Keratinocyte (primary cell): Measurements from ENCODE around the gene GRK5. TPM values are rescaled to one million over a fixed set of nuclear protein-coding genes. Genes with fewer than 3 reads are reported as not detected.

Experiments
- DNase-seq: peaks from one replicate; pipeline ENCODE4 v3.0.0-alpha.2; 2011; ENCODE audit warnings: low read depth, missing footprints, low spot score
- FAIRE-seq: peaks from 2 replicates; lab custom pipeline; 2011; peaks lifted over from hg19 to GRCh38; lab: Jason Lieb, UNC
- H2AFZ ChIP-seq: 2 replicates; pipeline ENCODE4 v1.6.0; 2012; ENCODE audit warnings: low read length, control low read depth, inconsistent platforms; ENCODE audit not compliant: control insufficient read depth
- H3K27ac ChIP-seq: 2 replicates; pipeline ENCODE4 v1.5.1; 2011; ENCODE audit warnings: low read length; ENCODE audit not compliant: control insufficient read depth, insufficient read depth
- H3K27me3 ChIP-seq: 3 replicates; pipeline ENCODE4 v1.6.0; 2011; ENCODE audit warnings: low read length; ENCODE audit not compliant: control insufficient read depth, insufficient read depth; ENCODE audit errors: extremely low read depth
- H3K36me3 ChIP-seq, 2 experiments: 2 replicates in 1 of 2; 3 replicates in 1 of 2; pipeline ENCODE4 v1.5.1; 2011; ENCODE audit warnings: low read length in 2 of 2, mild to moderate bottlenecking in 1 of 2; ENCODE audit not compliant: control insufficient read depth in 2 of 2, insufficient read depth in 2 of 2; ENCODE audit errors: extremely low read depth in 1 of 2
- H3K4me1 ChIP-seq: 3 replicates; pipeline ENCODE4 v1.5.1; 2011; ENCODE audit warnings: low read length; ENCODE audit not compliant: control insufficient read depth, insufficient read depth; ENCODE audit errors: extremely low read depth
- H3K4me2 ChIP-seq: 3 replicates; pipeline ENCODE4 v1.6.0; 2011; ENCODE audit warnings: low read depth, low read length; ENCODE audit not compliant: control insufficient read depth, insufficient read depth; ENCODE audit errors: extremely low read depth
- H3K4me3 ChIP-seq, 3 experiments: fragments of 200-600 bp in 1 of 3; sonication (generic) in 1 of 3; 2 replicates in 2 of 3; 3 replicates in 1 of 3; pipeline ENCODE4 v1.5.1; 2011 to 2016; ENCODE audit warnings: low read length in 3 of 3, mild to moderate bottlenecking in 3 of 3, control low read depth in 2 of 3, inconsistent platforms in 1 of 3, low read depth in 1 of 3, mixed read lengths in 1 of 3, mixed run types in 1 of 3, moderate library complexity in 1 of 3; ENCODE audit not compliant: control insufficient read depth in 2 of 3, insufficient read depth in 2 of 3; ENCODE audit errors: extremely low read depth in 1 of 3
- H3K79me2 ChIP-seq: 2 replicates; pipeline ENCODE4 v1.6.0; 2012; ENCODE audit warnings: low read length; ENCODE audit not compliant: control insufficient read depth, insufficient read depth
- H3K9ac ChIP-seq: 3 replicates; pipeline ENCODE4 v1.6.0; 2011; ENCODE audit warnings: low read length; ENCODE audit not compliant: control insufficient read depth, insufficient read depth; ENCODE audit errors: extremely low read depth
- H3K9me1 ChIP-seq: 3 replicates; pipeline ENCODE4 v1.6.0; 2011; ENCODE audit warnings: low read length; ENCODE audit not compliant: control insufficient read depth, insufficient read depth; ENCODE audit errors: extremely low read depth
- H3K9me3 ChIP-seq: 2 replicates; pipeline ENCODE4 v1.5.1; 2012; ENCODE audit warnings: low read depth, low read length; ENCODE audit not compliant: control insufficient read depth
- H4K20me1 ChIP-seq: 3 replicates; pipeline ENCODE4 v1.6.0; 2011; ENCODE audit warnings: low read length; ENCODE audit not compliant: control insufficient read depth, insufficient read depth; ENCODE audit errors: extremely low read depth
- EZH2 ChIP-seq: IDR thresholded peaks from one replicate; pipeline ENCODE4 v1.6.1; 2012; ENCODE audit warnings: inconsistent platforms, mild to moderate bottlenecking, low read length, moderate library complexity
- dilution Hi-C: fragments of 300-500 bp; cut with MboI; formaldehyde crosslinking; loops from one replicate; pipeline ENCODE4 v1.7.0; 2020; ENCODE audit warnings: low sequenced_read_pairs; ENCODE audit not compliant: extremely low pct_ligation_motif_present
- polyA plus RNA-seq, 5 experiments: library from polyadenylated mRNA; depleted of rRNA in 3 of 5; stranded (reverse) in 3 of 5; stranded (forward) in 1 of 5; unstranded in 1 of 5; fragments of >200 nt; gene quantifications; 1 replicate in 1 of 5; 2 replicates in 3 of 5; 3 replicates in 1 of 5; pipeline versions ENCODE4 v1.2.1 to v1.2.3, GENCODE V29; 2011 to 2012; ENCODE audit warnings: missing spikeins in 2 of 5, low read depth in 1 of 5, low replicate concordance in 1 of 5
- TF ChIP-seq, protein P1 (sequence below), 3 experiments: IDR thresholded peaks in 1 of 3; conservative IDR thresholded peaks in 1 of 3; optimal IDR thresholded peaks in 1 of 3; 2 replicates in 2 of 3; 3 replicates in 1 of 3; pipeline versions ENCODE3 to v1.5.1; 2011; ENCODE audit warnings: low read length in 3 of 3, mild to moderate bottlenecking in 3 of 3, moderate library complexity in 2 of 3, control low read depth in 1 of 3, inconsistent platforms in 1 of 3; ENCODE audit not compliant: insufficient read depth in 2 of 3; ENCODE audit errors: extremely low read depth in 1 of 3

Gene GRK5
- polyA plus RNA-seq, 1 donor (not counting 4 experiments of a cell fraction or from before 2014, with no cell fraction given): 7.6 TPM

DNA sequence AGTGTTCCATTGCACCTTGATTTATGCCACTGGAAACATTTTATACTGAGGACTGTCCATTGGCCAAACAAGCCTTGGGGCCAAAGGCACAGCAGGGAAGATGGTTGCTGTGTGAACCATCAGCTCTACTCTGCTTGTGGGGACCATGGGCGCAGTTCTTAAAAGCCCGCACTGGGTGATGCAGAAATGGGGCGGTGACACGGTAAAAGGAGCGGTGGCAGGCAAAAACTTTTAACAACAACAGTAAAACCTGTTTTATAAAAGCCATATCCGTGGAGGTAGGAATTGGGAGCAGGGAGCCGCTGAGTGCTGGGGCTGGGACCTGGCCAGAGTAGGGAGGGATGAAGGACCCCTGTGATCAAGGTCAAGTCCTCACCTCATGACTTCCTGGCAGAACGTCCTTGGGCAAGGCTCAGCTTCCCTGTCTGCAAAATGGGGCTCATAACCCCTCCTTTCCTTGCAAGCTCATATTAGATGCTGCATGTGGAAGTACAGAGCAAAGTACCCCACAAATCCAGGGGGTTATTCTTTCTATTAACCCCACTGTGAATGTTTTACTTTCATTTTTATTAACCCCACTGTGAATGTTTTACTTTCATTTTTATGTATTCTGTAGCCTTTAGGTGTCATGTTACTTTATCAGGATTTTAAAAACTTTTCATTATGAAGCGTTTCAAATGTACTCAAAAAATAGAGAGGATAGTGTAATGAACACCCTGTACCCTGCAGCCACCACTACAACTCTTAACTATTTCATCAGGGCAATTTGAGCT, 78.3 kb downstream of the GRK5 start:
- Histone ChIP-seq H3K4me2 (no peak overlapping the region), H3K36me3 (no peaks in the 10 kb centered on the region), H3K4me3 (no peak overlapping the region), H3K27ac (no peak overlapping the region), H3K9me1 (no peaks in the 10 kb centered on the region), H3K79me2 (peaks cover 2% of the 10 kb centered on the region), H3K9ac (no peak overlapping the region), H3K4me1 (no peaks in the 10 kb centered on the region), H3K27me3 (no peaks in the 10 kb centered on the region), H4K20me1 (no peaks in the 10 kb centered on the region), H3K9me3 (no peaks in the 10 kb centered on the region), H2AFZ (no peak overlapping the region)
- dilution Hi-C loops: no loop called here
- DNase-seq: no peak
- FAIRE-seq: no peak
- TF ChIP-seq, protein P1, sequence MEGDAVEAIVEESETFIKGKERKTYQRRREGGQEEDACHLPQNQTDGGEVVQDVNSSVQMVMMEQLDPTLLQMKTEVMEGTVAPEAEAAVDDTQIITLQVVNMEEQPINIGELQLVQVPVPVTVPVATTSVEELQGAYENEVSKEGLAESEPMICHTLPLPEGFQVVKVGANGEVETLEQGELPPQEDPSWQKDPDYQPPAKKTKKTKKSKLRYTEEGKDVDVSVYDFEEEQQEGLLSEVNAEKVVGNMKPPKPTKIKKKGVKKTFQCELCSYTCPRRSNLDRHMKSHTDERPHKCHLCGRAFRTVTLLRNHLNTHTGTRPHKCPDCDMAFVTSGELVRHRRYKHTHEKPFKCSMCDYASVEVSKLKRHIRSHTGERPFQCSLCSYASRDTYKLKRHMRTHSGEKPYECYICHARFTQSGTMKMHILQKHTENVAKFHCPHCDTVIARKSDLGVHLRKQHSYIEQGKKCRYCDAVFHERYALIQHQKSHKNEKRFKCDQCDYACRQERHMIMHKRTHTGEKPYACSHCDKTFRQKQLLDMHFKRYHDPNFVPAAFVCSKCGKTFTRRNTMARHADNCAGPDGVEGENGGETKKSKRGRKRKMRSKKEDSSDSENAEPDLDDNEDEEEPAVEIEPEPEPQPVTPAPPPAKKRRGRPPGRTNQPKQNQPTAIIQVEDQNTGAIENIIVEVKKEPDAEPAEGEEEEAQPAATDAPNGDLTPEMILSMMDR (optimal IDR thresholded peaks at IDR 0.05 in 1 of 3, IDR thresholded peaks at IDR 0.05 in 1 of 3, conservative IDR thresholded peaks at IDR 0.05 in 1 of 3; ENCODE audit: extremely low read depth in 1 of 3, insufficient read depth in 2 of 3, low read length in 3 of 3): no peak
- no peak for TF ChIP-seq EZH2

DNA sequence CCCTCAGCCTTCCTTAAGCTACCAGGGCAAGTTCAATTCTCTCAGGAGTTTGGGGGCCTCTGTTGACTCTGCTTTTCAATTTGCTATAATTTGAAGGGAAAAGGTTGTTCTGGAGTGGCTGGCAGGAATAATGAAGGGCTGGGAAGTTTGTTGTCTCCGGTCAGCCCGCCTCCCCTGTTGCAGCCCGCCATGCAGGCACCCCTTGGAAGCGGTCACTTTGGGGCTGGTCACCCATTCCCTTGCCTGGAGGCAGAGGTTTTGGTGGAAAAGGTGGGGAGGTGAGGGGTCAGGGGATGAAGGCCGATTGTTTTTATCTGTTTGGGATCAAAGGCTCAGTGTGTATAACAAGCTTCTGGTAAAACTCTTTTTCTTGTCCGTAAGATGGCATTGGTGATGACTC, 79.1 kb downstream of the GRK5 start:
- H3K4me3 ChIP-seq: no peak overlapping the region
- no peak overlapping the region for H3K9ac ChIP-seq
- no peaks in the 10 kb centered on the region for H3K9me1 ChIP-seq
- no peaks in the 10 kb centered on the region for H4K20me1 ChIP-seq
- dilution Hi-C loops: no loop called here
- no peaks in the 10 kb centered on the region for H3K36me3 ChIP-seq
- no peak overlapping the region for H3K4me2 ChIP-seq
- peaks cover 2% of the 10 kb centered on the region for H3K79me2 ChIP-seq
- H2AFZ ChIP-seq: no peak overlapping the region
- TF ChIP-seq, protein P1 (optimal IDR thresholded peaks at IDR 0.05 in 1 of 3, IDR thresholded peaks at IDR 0.05 in 1 of 3, conservative IDR thresholded peaks at IDR 0.05 in 1 of 3; ENCODE audit: extremely low read depth in 1 of 3, insufficient read depth in 2 of 3, low read length in 3 of 3): no peak
- TF ChIP-seq EZH2: no peak
- DNase-seq (no peak), FAIRE-seq (no peak)
- no peaks in the 10 kb centered on the region for H3K27me3 ChIP-seq
- no peaks in the 10 kb centered on the region for H3K9me3 ChIP-seq
- no peak overlapping the region for H3K27ac ChIP-seq
- H3K4me1 ChIP-seq: no peaks in the 10 kb centered on the region
